ENCODE measurements around the gene GNA15.

The GNA15 gene

DNA sequence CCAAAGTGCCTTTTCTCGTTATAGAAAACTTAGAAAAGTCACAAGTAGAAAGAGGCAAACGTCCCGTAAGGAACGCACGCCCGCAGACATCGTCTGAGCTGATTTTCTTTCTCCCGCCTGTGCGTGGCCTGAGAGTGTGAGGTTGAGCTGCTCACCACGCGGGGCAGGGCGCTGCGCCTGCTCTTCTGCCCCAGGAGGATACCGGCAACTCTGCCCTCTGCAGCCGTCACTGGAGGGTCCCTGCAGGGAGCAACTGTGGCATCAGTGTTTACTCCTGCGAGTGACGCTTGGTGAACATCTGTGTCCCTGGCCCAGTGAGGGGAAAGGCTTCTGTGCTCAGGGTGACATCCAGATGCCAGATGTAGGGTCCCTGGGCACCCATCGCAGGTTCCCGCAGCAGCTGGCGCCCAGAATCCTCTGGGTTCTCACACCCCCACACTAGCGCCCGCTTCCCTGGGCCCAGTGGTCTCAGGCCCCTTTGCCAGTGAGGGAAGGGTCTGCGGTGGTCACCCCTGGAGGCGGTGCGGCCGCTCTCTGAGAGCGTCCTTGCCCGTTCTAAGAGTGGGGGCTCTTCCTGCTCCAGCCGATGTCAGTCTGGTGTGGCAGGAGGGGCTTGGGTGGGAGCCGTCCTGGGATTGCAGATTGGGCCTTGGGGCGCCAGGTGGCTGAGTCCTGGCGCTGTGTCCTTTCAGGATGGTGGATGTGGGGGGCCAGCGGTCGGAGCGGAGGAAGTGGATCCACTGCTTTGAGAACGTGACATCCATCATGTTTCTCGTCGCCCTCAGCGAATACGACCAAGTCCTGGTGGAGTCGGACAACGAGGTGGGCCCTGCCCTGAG, 17.4 kb upstream of the GNA15 start:
- no peak overlapping the region for H3K27ac ChIP-seq (ENCODE audit: low read depth, low read length)
- no peak overlapping the region for H3K4me2 ChIP-seq (ENCODE audit: low read depth, low read length, poor library complexity, severe bottlenecking)
- no peaks in the 10 kb centered on the region for H3K27me3 ChIP-seq (ENCODE audit: low read length)
- H3K9me2 ChIP-seq (replicated peaks; ENCODE audit: insufficient read depth, low read length), result no peaks in the 10 kb centered on the region
- H3K79me2 ChIP-seq (ENCODE audit: insufficient read depth, low read length), result no peaks in the 10 kb centered on the region
- no peaks in the 10 kb centered on the region for H3K36me3 ChIP-seq (ENCODE audit: low read length)
- H3K9ac ChIP-seq (ENCODE audit: low read length), result no peak overlapping the region
- TF ChIP-seq, protein P1, sequence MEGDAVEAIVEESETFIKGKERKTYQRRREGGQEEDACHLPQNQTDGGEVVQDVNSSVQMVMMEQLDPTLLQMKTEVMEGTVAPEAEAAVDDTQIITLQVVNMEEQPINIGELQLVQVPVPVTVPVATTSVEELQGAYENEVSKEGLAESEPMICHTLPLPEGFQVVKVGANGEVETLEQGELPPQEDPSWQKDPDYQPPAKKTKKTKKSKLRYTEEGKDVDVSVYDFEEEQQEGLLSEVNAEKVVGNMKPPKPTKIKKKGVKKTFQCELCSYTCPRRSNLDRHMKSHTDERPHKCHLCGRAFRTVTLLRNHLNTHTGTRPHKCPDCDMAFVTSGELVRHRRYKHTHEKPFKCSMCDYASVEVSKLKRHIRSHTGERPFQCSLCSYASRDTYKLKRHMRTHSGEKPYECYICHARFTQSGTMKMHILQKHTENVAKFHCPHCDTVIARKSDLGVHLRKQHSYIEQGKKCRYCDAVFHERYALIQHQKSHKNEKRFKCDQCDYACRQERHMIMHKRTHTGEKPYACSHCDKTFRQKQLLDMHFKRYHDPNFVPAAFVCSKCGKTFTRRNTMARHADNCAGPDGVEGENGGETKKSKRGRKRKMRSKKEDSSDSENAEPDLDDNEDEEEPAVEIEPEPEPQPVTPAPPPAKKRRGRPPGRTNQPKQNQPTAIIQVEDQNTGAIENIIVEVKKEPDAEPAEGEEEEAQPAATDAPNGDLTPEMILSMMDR (IDR thresholded peaks at IDR 0.05; ENCODE audit: insufficient read depth, low read length, poor library complexity, severe bottlenecking), result no peak
- TF ChIP-seq EZH2phosphoT487 (conservative IDR thresholded peaks at IDR 0.05; ENCODE audit: low read length), result no peak
- H4K20me1 ChIP-seq (ENCODE audit: low read depth, low read length), result no peaks in the 10 kb centered on the region
- H2AFZ ChIP-seq (ENCODE audit: low read depth, low read length, severe bottlenecking), result no peak overlapping the region
- H3K9me3 ChIP-seq (ENCODE audit: insufficient read depth, low read length), result no peaks in the 10 kb centered on the region
- no peaks in the 10 kb centered on the region for H3F3A ChIP-seq (ENCODE audit: insufficient read depth)
- H3K4me3 ChIP-seq (ENCODE audit: insufficient read depth, low read length, poor library complexity, severe bottlenecking), result no peak overlapping the region

DNA sequence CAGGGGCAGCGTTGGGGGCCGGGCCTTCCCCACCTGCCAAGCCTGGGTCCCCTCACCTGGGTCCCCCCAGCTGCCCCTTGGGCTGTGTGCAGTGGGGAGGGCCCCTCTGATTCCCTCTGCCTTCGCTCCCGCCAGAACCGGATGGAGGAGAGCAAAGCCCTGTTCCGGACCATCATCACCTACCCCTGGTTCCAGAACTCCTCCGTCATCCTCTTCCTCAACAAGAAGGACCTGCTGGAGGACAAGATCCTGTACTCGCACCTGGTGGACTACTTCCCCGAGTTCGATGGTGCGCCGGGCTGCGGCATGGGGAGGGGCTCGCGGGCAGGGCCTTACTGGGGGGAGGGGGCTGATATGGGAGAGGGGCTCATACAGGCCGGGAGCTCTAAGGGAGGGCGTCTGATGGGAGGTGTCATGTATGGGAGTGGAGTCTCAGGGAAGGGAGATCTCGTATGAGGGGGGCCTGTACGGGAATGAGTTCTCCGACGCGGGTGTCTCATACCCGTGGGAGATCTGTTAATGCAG, 16.7 kb upstream of the GNA15 start:
- Histone ChIP-seq H3K4me3 (ENCODE audit: insufficient read depth, low read length, poor library complexity, severe bottlenecking) (no peak overlapping the region), H3F3A (ENCODE audit: insufficient read depth) (no peaks in the 10 kb centered on the region), H3K9me3 (ENCODE audit: insufficient read depth, low read length) (no peaks in the 10 kb centered on the region), H3K27me3 (ENCODE audit: low read length) (no peaks in the 10 kb centered on the region), H3K9ac (ENCODE audit: low read length) (no peak overlapping the region), H3K4me2 (ENCODE audit: low read depth, low read length, poor library complexity, severe bottlenecking) (no peak overlapping the region), H3K36me3 (ENCODE audit: low read length) (no peaks in the 10 kb centered on the region), H4K20me1 (ENCODE audit: low read depth, low read length) (no peaks in the 10 kb centered on the region), H3K79me2 (ENCODE audit: insufficient read depth, low read length) (no peaks in the 10 kb centered on the region), H3K9me2 (replicated peaks; ENCODE audit: insufficient read depth, low read length) (no peaks in the 10 kb centered on the region), H3K27ac (ENCODE audit: low read depth, low read length) (no peak overlapping the region), H2AFZ (ENCODE audit: low read depth, low read length, severe bottlenecking) (no peak overlapping the region)
- TF ChIP-seq EZH2phosphoT487 (conservative IDR thresholded peaks at IDR 0.05; ENCODE audit: low read length), result no peak
- TF ChIP-seq, protein P1 (IDR thresholded peaks at IDR 0.05; ENCODE audit: insufficient read depth, low read length, poor library complexity, severe bottlenecking), result no peak

DNA sequence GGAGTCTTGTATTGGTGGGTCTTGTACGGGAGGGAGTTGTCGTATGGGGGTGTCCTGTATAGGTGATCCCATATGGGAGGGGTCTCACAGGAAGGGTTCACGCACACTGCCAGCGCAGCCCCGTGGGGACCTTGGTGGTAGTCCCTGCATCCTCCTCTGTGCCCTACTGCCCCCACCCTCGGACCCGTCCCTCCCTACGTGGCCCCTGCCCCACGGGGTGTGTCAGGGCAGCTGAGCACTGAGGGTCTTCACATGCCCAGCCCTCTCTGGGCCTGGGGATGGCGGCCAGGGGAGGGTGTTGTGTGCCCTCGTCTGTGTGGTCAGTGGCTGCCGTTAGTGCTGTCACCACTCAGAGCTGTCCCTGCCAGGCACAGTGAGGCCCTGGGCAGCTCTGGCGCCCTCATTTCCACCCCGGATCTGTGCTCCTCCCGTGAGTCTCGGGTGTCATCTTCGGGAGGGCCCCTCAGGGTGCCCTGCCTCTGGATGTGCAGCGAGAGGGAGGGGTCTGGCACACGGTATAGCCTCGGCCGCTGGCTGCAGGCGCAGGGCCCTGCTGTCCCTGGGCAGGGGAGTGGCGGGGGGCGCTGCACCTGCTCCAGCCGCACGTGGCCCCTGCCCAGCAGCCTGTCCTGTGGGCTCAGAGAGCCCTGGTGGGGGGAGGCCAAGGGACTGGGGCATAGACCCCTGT, 16.0 kb upstream of the GNA15 start:
- Histone ChIP-seq H4K20me1 (ENCODE audit: low read depth, low read length) (no peaks in the 10 kb centered on the region), H3K9ac (ENCODE audit: low read length) (no peak overlapping the region), H3K4me2 (ENCODE audit: low read depth, low read length, poor library complexity, severe bottlenecking) (no peak overlapping the region), H3K79me2 (ENCODE audit: insufficient read depth, low read length) (no peaks in the 10 kb centered on the region), H3K36me3 (ENCODE audit: low read length) (no peaks in the 10 kb centered on the region), H3K9me3 (ENCODE audit: insufficient read depth, low read length) (no peaks in the 10 kb centered on the region), H3K27me3 (ENCODE audit: low read length) (no peaks in the 10 kb centered on the region), H3K9me2 (replicated peaks; ENCODE audit: insufficient read depth, low read length) (no peaks in the 10 kb centered on the region), H3K4me3 (ENCODE audit: insufficient read depth, low read length, poor library complexity, severe bottlenecking) (no peak overlapping the region), H2AFZ (ENCODE audit: low read depth, low read length, severe bottlenecking) (no peak overlapping the region), H3F3A (ENCODE audit: insufficient read depth) (no peaks in the 10 kb centered on the region), H3K27ac (ENCODE audit: low read depth, low read length) (no peak overlapping the region)
- no peak for TF ChIP-seq EZH2phosphoT487 (conservative IDR thresholded peaks at IDR 0.05; ENCODE audit: low read length)
- TF ChIP-seq, protein P1 (IDR thresholded peaks at IDR 0.05; ENCODE audit: insufficient read depth, low read length, poor library complexity, severe bottlenecking), result no peak
